GM19240 (cell line): ENCODE measurements around the gene RNF183.
A peak's percentile ranks its signal among the peaks of the same experiment; 100 is the strongest.
"Not testable (repeated sequence)": the region's sequence is repeated elsewhere in the genome, so short reads cannot be mapped to it uniquely, and the experiment has no call there.

Source experiments
- DNase-seq: peaks from one replicate; pipeline ENCODE4 v3.0.0; 2011; ENCODE audit warnings: low spot score; ENCODE audit not compliant: insufficient read length

RNF183 gene

DNA sequence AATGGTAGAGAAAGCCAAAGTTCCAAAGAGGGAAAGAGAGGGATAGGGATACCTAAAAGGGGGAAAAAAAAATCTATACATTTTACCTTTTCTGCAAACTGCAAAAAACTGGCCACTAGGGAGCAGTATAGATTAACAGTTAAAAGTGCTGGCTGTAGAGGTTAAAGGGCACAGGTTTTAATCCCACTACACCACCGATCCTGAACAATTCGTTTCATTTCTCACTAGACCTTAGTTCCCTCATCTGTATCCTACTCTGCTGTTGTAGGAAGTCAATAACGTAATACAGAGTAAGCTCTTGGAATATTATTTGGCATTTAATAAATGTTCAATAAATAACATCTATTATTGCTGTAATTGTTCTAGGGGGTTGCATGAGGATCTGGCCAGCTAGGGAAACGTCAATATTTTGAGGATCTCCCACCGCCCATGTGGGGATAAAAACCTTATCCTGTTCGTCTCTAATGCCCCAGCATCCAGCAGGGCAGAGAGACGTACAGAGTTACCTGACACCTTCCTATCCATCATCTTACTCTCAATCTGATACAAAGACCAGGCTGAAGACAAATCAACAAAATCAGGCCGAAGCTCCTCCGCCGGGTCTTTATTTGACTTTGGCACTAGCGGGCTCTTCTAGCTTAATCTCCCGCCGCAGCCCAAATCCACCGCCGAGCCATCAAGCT is 28.6 kb downstream of the RNF183 start:
- DNase-seq: peak; percentile 29

DNA sequence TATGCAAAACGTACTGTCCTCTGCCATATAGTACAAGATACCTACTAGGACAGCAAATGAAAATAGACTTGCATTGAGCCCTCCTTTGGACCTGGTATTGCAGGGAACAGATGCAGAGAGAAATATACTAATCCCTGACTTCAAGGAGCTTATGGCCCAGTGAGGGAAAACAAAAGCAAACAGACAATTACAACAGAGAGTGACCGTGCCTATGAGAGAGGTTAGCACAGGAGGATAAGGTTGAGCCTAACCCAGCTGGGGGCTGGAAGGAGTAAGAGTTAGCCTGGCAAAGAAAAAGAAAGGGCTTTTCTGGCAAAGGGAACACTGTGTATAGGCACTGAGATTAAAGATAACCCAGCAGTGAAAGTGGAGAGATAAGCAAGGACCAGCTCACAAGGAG is 33.3 kb downstream of the RNF183 start:
- no peak for DNase-seq

DNA sequence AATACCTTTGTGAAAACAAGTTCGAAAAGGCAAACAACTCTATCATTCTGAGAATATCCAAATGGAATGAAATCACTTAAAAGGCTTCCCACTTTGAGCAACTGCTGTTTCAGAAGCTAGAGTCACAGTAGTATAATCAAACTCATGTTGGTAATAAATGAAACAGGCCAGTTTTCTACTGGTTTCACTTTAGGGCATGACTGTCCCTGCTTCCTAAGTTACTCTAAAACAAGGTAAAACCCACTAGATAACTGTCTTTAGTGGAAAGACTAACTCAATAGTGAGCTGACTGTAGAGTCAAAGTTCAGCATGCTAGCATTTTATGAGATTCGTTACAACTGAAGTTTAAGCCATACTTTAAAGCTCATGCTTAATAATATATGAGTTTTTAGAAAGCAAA is 33.8 kb downstream of the RNF183 start:
- no peak for DNase-seq

DNA sequence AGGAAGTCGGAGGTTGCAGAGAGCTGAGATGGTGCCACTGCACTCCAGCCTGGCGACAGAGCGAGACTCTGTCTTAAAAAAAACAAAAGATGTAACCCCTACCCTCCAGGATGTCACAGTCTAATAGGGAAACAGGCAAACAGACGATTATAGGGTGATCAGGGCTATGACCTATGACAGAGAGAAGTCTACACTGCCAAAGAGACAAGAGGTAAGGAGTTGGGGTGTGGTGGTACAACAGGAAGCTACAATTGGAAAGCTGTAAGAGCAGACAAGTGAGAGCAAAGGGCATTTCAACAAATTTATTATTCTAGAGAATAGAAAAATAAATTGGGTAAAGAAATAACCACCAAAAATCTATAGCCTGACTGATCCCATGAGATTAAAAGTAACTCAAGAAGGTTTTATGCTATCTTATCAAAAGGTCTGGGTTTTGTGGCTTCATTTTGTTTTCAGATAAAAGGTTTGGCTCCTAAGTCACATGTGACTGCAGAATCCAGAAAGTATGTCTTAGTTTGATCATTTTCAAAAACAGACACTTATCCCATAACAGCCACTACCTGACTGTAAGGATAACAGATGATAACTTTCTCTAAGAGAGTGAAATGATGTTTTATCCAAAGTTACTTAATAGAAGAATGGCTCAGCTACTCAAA is 35.1 kb downstream of the RNF183 start:
- DNase-seq: no peak

DNA sequence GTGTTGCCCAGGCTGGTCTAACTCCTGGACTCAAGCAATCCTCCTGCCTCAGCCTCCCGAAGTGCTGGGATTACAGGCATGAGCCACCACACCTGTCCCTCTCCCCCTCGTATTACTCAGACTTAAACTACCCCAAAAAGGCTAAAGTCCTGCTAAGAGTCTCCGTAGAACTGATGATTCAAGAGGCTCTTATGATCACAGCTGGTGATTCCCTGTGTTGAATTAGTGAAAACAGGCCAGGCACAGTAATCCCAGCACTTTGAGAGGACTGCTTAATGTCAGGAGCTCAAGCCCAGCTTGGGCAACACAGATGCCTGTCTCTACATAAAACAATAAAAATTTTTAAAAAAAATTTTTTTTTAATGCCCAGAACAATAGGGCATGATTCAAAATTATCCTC is 37.0 kb downstream of the RNF183 start:
- no peak for DNase-seq

DNA sequence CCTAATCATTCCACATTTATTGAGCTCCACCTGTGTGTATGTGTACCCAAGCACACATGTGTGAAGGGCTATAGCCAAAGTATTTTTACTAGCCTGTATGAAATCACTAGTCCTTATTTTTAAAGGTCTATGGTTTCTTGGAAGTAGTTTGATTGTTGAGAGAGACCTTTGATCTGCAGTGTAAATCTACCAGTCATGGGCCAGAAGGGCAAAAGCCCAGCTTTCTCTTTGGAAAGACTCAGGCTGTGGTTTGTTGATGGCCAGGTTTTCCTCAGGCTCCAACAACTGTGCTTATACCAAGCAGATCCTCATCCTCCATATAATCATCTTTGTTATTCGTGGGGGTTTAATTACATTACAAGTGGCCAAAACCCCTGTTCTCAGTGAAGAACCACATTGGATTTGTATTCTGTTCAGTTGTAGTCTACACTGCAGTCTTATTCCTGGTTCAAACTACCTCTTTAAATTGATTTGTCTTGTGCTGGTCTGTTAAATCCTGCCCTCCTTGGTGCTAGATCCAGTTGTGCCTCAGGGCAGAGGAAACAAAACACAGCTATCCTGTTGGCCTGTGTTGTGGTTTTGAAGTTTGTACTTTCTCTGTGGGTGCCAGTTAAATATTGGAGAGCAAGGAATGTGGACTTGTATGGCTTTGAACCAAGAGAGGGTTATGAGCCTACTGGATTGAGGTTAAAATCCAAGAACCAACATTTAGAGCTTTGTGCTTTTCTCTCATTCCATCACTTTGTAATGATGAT is 41.1 kb downstream of the RNF183 start:
- DNase-seq: no peak

DNA sequence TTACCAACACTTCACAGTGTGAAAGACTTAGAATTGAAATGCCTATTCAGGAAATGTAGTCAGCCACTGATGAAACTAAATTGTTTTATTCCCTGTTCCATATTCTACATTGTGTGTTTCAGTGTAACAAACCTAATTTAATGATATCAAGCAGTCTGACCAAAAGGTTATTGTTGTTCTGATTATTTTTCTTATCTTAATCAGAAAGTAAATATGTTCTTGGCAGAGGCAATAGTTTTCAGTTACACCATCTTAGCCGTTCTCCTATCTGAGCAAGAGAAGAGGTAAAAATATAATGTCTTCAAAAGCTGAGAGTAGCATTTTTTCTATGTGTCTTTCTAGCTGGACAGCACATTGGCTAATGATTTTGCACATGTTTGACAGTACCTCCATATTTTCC is 44.9 kb downstream of the RNF183 start:
- no peak for DNase-seq

DNA sequence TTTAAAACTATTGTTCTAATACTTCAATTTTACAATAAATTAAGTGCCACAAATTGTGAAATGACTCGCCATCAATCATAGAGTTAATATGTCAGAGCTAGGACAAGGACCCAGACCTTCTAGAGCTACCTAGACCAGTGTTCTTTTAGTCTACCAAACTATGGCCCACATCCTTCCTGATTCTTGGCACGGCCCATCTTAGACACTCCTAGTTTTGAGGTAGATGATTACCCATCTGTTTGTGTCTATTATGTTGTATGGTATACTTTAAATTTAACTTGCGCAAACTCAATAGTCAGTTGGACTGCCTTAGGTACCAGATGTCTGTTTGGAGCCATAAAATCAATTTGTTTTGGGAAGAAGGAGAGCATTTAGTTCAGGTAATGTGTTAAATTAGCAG is 45.3 kb downstream of the RNF183 start:
- no peak for DNase-seq

DNA sequence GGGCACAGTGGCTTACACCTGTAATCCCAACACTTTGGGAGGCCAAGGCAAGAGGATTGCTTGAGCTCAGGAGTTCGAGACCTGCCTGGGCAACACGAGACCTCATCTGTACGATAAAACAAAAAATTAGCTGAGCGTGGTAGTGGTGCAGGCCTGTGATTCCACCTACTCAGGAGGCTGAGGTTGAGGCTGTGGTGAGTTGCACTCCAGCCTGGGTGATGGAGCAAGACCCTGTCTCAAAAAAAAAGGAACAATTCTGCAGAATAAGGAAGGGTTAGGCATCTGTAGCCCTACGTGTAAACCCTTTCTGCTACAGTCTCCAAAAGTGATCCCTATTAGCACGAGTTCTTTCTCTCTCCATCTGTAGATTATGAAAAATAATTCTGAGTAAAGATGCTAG is 47.7 kb downstream of the RNF183 start:
- DNase-seq: no peak

DNA sequence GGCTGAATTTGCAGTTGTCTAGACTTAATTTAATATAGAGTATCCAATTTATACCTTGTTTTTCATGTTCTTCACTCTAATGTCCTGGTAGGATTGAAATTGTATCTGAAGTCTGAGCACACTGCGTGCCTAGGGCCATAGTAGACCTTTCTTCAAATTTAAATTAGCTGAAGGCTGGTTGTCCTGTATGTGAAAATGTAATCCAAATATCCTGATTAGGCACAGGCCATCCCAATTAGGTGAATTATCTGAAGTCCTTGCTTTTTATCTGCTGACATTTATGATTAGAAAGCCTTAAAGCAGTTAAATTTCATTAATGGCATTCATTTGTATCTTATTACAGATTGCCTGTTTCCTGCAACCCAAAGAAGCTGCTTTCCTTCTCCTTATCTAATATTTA is 48.2 kb downstream of the RNF183 start:
- no peak for DNase-seq

DNA sequence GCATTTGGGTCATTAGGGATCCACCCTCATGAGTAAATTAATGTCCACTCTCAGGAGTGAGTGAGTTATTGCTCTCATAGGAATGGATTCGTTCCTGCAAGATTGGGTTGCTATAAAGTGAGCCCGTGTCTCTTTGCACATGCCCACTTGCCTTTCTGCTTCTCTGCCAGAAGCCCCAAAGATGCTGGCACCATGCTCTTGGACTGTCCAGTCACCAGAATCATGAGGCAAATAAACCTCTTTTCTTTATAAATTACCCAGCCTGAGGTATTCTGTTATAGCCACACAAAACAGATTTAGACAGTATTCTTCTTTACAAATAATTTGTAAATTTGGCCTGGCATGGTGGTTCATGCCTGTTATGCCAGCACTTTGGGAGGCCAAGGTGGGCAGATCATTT is 52.4 kb downstream of the RNF183 start:
- no peak for DNase-seq

DNA sequence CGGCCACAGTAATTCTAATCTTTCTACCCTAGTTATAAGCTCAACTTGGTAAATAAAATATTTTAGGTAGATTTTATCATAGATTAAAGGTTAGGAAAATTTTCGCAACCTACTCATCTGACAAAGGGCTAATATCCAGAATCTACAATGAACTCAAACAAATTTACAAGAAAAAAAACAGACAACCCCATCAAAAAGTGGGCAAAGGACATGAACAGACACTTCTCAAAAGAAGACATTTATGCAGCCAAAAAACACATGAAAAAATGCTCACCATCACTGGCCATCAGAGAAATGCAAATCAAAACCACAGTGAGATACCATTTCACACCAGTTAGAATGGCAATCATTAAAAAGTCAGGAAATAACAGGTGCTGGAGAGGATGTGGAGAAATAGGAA is 53.5 kb downstream of the RNF183 start:
- DNase-seq: not testable (repeated sequence)

DNA sequence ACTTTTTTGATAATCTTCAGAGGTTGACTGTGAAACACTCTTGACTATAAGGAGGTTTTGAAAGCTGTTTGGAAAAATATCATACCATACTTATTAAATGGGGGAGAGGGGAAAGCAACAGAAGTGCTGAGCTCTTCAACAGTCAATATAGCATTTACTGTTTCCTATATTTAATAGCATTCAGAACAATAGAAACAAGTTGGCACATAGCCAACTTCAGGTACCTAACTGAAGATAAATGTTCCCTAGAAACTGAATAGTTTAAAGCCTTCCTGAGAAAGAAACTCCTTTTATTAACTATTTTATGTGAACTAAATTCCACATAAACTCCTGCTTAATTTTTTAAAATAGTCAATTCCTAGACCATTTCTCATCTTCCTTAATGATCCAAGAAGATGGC is 55.5 kb downstream of the RNF183 start:
- DNase-seq: no peak
